Embryonic facial prominence (tissue), 1 donor: ENCODE data around the gene INPP1.
"Not testable (repeated sequence)": the region's sequence is repeated elsewhere in the genome, so short reads cannot be mapped to it uniquely, and the experiment has no call there.

Experiments used
- DNase-seq: peaks from one replicate; pipeline ENCODE4 v3.0.0-alpha.2; 2016; ENCODE audit errors: extremely low spot score

INPP1 gene

DNA sequence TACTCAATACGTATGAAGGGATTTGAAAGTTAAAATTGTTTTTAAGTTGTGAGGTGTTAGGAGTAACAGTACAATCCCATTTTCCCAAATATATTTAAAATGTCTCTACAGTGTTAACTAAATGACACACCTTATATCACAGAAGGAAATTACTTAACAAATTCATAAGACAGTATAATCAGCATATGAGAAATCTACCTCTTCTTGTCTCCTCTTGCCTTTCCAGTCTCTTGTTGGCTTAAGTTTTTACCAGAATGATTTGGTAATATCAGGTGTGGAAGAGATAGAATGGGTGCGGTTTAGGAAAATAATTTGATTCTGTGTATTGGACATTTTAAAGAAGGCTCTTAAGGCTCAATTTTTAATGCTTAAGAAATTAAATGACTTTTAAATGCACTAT lies 9.5 kb upstream of the INPP1 start:
- no peak for DNase-seq

DNA sequence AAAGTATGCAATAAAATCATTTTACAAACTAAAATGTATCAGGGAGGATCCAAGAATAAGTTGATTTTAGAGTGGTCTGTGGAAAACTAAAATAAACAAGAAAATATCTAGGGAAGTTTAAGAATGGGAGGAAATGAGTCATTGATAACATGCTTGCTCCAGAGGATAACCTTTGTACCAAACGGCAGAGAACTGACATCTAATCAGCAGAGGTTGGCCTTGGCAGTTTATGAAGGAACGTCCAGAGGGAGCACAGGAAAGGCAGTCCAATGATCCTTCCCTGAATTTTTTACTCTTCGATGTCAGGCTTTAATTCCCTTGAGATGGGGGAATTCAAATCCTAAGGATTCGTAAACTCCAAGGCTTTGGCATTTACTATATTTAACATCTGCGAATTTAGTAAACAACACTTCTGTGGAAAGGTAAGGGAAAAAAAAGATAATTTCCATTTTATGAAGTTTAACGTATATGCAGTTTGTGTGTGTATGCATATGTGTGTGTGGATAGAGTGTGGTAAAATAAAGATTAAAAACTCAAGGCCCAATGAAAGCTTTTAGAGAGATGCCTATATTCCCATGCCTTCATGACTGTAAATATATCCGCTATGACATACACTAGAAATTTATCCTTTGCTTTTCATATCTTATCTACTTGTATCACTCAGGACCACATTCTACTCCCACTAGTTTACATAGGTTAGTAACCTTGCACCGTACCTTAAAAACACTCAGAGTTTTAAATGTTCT lies 8.7 kb upstream of the INPP1 start:
- no peak for DNase-seq

DNA sequence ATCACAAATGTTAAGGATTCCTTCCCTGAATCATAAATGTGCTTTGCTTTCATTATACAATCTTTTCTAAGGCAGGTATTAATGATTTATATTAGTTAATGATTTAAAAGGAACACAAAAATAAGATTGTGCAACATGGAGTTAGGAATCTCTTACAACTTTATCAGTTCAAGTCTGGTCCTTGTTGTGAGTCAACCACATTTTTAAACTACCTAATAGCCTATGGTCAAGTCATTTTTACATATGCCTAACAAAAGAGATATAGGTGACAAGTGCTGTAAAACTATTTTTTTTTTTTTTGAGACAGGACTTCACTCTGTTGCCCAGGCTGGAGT lies 8.2 kb upstream of the INPP1 start:
- no peak for DNase-seq

DNA sequence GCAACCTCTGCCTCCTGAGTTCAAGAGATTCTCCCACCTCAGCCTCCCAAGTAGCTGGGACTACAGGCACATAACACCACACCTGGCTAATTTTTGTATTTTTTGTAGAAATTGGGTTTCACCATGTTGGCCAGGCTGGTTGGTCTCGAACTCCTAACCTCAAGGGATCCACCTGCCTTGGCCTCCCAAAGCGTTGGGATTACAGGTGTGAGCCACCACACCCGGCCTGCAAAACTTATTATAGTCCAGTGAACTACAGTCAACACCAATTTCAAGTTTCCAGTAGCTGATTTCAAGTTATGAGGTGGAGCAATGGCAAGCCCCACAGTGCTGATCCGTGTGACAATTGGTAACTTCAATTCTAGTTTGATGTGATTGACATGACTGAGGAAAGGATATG lies 7.8 kb upstream of the INPP1 start:
- DNase-seq, result not testable (repeated sequence)

DNA sequence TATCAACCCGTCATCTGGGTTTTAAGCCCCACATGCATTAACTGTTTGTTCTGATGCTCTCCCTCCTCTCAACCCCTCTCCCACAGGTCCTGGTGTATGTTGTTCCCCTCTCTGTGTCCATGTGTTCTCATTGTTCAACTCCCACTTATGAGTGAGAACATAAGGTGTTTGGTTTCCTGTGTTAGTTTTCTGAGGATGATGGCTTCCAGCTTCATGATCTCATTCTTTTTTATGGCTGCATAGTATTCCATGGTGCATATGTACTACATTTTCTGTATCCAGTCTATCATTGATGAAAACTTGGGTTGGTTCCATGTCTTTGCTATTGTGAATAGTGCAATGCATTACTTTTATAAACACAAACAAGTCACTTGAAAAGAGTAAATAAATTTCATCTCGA lies 7.0 kb upstream of the INPP1 start:
- no peak for DNase-seq

DNA sequence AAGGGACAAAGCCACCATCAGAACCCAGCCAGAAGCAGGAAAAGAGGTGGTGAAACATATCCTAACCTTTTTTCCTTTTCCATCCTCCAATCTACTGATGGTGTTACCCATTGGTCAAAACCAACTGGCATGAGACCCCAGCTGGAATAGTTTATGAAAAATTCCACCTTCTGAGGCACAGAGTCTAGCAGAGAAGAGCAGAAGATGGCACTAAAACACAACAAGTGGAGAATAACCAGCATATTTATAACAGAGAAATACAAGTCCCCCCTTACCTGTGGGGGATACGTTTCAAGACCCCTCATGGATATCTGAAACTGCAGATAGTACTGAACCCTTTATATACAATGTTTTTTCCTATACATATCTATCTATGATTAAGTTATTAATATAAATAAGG lies 4.9 kb upstream of the INPP1 start:
- no peak for DNase-seq

DNA sequence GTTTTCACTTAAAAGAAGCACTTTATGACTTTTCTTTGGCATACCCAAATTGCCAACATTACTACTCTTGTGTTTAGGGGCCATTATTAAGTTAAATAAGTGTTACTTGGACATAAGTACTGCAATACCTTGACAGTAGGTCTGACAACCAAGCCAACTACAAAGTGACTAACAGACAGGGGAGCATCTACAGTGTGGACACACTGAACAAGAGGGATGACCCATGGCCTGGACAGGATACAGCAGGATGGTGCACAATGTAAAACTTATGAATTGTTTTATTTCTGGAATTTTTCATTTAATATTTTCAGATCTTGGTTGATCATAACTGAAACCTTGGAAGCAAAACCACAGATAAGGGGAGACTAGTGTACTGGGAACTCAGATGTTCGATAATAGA lies 4.0 kb upstream of the INPP1 start:
- no peak for DNase-seq

DNA sequence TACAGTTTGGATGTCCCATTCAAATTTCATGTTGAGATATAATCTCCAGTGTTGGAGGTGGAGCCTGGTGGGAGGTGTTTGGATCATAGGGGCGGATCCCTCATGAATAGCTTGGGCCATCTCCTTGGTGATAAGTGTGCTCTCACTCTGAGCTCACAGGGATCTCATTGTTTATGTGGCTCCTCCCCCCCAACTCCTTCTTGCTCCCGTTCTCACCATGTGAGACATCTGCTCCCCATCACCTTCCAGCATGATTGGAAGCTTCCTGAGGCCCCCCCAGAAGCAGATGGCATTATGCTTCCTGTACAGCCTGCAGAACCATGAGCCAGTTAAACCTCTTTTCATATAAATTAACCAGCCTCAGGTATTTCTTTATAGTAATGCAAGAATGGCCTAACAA lies 3.0 kb upstream of the INPP1 start:
- no peak for DNase-seq

DNA sequence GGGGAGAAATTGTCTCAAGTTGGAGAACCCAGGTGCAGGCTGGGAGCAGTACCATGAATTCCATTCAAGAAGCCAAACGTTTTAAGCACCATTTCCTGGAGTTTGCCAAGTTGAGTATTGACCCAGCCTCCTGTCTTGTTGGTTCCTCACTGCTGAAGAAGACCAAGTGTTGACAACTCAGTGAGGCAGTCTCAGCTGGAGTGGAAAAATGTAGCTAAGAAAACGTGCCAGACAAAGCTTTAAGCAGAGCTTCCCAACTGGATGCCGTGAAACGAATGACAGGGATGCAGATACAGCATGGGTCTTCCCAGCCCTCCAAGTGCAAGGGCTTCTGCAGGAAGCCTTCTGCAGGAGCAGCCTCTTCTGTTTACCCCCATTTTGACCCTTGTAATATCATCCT lies 778 bp upstream of the INPP1 start:
- DNase-seq, result no peak

DNA sequence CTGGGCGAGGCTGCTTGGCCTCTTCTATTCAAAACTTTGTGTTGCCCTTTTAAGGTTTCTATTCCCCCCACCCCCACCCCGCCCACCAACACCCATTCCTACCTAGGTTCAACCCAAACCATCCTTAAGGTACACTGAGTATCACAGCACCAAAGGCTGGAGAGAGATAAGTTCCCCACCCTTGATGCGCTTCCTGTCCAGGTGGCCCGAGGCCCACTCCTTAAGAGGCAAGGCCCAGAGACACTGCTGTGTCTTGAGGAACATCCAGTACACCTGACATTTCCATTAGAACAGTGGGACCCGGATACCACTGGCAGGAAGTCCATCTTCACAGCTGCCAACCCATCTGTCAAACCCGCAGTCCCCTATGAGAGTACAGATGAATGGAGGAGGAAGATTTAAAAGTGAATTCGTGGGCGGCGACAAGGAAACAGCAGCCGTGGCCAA lies 277 bp upstream of the INPP1 start:
- no peak for DNase-seq

DNA sequence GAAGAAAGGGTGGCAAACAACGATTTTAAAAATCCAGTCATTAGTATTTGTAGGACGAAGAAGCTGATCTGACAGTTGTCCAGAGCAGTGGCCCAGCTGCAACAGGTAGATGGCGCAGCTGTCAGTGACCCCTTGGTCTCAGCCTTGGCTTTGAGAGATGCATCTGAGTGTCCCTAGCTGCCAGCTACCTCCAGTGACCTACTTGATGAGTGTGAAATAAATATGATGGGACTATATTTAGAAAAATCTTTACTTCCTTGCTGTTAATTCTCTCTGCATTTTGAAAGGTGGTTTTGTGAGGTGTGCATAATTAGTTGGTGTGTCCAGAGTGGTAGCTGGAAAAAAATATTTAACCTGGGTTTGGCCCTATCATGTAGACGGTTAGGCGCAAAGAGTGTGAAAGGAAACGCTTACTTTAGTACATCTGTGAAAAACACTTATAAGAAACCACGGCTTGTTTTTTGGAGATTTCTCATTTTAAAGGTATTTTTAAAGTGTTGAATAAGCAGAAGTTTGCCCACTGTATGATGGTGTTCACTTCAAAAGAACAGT lies 963 bp downstream of the INPP1 start:
- no peak for DNase-seq

DNA sequence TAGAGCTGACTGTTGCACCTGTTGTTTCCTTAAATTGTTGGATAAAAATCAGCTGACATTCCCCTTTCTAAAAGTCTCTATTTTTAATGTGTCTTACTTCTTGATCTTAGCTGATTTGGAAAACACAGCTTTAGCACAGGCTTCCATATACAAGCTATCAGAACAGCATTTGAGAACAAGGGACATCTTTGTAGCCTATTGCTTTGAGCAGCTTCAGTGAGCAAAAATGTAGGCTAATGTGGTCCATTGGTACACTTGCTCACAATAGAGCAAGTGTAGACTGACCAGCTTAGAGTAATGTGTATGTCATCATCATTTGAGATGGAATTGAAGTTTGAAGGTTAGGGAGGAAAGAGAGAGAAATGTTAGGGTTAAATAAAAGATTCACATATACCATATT lies 7.0 kb downstream of the INPP1 start:
- DNase-seq, result no peak

DNA sequence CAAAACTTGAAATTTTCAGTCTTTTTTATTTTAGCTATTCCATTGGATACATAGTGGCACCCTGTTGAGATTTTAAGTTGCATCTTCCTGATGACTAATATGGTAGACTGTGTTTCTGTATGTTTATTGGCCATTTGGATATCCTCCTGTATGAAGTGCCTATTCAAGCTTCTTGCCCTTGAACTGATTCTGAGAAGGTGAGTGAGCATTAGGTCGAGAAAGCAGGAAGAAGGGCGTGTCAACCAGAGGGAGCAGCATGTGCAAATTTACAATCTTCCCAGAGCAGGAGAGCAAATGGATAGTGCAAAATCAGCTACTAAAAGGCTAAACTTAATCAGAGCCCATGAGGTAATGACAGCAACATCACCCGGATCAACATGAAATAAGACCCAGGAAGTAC lies 8.6 kb downstream of the INPP1 start:
- no peak for DNase-seq

DNA sequence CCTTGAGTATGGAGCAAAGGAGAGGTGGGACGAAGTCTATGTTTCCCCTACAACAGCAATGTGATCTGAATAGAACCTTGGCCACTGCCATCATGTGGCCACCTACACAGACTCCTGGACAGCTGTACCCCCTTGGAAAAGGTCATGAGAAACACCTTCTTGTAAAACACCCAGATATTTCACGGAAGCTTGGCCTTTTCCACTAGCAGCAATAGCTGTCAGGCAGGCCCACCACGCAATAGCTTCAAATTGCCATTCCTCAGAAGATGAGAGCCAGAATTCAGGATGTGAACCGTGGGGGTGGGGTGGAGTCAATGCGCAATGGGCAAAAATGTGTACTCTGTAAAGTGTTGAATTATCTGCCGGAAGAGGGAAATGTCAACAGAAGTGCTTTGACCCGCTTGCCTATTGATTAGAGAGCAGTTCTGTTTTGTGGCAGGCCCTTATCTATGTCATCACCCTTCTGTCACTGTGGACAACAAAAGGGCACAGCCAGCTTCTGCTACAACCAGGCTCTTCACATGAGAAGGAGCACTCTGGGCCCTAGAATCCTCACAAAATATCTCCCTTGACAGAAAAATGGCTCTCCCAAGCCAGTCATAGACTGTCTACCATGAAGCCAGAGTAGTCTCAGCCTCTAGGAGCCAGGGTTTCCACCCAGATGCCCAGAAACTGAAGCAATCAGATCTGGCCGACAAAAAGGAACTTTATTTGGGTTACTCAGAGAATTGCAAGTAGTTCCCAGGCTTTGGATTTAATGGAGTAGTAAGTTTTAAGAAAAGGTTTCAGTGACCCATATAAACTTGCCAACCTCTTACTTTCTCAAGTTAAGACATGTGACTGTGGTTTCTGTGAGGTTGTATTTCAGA lies 9.5 kb downstream of the INPP1 start:
- no peak for DNase-seq

DNA sequence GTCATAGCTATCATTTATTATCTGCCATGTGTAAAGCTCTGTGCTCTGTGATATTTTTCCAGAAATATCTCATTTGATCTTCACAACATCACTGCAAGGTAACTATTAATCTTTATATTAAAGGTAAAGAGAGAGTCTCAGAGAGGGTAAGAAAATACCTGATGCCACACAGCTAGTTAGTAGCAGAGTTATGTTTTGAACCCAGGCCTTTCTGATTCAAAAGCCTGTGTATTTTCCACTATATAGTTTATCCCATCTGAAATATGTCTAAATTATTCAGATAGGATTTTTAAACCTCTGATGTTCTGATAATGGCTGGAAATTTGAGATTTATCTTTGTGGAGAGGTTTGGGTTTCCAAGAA lies 10.1 kb downstream of the INPP1 start:
- DNase-seq, result no peak

DNA sequence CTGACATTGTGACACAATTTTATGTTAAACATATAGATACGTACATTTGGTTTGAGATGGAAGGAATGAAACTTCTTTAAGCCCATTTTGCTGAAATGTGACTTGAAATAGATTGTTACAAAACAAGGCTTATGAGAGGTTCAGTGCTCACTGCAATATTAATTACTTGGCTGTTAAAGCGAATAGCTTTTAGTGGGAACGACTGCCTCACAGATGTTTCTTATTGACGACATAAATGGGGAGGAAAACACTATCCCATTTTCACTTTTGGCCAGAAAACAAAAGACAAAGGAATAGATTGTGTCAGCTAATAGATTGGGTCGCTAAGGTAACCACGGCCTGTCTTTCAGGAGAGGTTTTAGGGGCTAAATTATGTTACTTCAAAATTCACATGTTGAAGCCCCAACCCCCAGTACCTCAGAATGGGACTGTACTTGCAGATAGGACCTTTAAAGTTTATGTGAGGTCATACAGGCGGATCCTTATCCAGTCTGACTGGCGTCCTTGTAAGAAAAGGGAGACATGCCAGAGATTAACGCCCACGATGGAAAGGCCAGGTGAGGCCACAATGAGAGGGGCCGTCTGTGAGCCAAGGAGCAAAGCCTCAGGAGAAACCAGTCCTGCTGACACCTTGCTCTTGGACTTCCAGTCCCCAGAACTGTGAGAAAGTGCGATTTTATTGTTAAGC lies 10.8 kb downstream of the INPP1 start:
- DNase-seq, result no peak

DNA sequence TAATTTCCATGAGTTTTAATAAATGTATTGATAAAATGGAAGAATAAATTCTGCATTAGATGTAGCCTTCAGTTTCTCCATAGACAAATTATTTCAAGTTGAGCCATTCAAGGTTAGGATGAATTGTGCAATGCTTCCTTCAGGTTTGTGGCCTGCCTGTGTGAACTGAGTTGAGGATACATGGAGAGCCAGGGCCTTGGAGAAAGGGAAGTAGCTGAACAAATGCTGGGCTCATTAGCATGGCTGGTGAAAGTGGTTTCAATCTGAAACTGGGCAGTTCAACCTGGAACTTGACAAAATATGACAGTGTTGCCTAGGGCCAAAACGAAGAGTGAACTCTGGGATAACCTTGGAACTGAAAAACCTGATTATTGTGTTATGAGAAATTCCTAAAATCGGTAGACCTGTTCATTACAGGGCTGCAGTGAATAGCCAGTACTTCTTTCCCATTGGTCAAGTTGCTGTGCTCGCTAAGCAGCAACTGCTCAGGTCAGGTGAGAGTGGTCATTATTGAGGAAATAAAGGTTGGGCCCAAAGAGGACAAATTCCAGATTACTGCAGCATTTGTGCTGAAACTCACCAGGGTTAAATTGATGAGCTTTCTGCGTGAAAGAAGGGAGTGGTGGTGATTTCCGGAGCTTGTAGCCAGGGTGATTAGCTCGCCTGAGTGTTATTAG lies 12.7 kb downstream of the INPP1 start:
- no peak for DNase-seq

DNA sequence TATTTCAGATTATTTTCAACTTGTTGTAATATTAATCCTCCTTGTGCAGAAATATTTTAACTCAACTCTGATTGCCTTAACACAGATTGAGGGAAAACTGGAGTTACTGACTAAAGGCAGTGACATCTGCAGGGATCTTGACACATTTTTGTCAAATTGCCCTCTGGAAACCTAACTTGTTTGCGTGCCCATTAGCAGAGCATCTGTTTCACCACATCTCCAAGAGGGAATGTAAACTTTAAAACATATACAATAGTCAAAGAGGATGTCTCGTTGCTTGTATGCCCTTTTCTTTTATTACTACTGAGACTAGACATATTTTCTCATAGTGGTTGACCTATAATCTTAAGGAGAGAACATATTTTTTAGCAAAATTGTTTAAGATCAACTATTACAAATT lies 14.2 kb downstream of the INPP1 start:
- DNase-seq, result no peak

DNA sequence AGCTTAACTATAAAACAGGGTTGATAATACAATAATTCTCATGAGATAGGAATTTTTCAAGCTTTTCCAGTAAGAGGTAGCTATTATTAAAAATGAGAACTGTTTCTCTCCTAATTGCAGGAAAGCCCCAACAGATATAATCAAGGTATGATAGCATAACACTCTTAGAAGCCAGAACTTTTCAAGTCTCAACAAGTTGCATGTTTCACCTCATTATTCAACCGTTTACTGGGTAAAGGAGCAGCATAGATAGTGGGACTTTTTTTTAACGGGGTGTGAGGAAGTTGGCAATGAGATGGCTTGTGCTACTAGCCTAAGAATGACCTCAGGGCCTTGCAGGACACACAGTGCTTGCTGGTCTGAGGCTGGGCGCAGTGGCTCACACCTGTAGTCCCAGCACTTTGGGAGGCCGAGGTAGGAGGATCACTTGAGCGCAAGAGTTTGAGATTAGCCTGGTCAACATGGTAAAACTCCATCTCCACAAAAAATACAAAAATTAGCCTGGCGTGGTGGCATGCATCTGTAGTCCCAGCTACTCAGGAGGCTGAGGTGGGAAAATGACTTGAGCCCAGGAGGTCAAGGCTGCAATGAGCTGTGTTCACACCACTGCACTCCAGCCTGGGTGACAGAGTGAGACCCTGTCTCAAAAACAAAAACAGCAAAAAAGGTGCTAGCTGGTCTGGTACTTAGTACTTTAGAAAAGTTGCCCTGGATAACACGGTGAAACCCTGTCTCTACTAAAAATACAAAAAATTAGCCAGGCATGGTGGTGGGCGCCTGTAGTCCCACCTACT lies 15.5 kb downstream of the INPP1 start:
- not testable (repeated sequence) for DNase-seq

DNA sequence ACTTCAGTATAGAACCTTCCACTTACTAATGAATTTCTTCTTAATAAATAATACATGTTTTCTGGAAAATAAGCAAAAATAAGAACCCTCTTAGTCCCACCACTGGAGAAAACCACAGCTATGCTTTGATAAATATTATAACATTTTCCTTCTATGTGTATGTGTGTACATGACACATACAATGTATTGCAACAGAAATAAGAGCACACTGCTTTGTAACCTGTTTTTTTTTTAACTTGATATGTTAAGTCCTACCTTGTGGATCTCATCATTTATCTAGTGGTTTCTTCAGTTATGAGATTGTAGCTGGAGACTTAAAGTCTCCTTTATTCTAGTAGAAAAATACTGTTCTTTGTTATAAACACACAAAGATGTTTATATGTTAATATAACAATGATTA lies 17.2 kb downstream of the INPP1 start:
- DNase-seq, result no peak

DNA sequence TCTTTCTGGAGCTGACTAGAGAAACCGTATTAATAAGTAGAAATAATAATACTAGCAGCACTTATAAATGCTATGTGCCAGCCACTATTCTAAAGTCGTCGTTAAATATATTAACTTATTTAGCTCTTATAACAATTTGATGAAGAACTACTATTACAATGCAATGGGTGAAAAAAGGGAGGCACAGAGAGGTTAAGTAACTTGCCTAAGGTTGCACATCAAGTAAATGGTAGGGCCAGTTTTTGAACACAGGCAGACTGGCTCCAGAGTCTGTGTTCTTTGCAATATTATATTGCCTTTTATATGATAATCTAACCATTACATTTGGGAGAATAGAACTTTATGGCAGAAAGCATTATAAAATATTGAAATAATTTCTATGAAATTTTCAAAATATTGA lies 17.6 kb downstream of the INPP1 start:
- DNase-seq, result no peak
